GM12873 (cell line): ENCODE measurements around the gene GEMIN7.

Source experiments
- CTCF ChIP-seq: IDR thresholded peaks from 2 replicates; pipeline ENCODE4 v1.5.1; 2012; ENCODE audit warnings: low read depth, mild to moderate bottlenecking, moderate library complexity, low read length, control low read depth; ENCODE audit not compliant: insufficient read depth; ENCODE audit errors: missing control alignments

GEMIN7 gene

GRCh38 chr19:45139286-45140143 lies 60.5 kb downstream of the GEMIN7 start:
- no peak for TF ChIP-seq CTCF

DNA sequence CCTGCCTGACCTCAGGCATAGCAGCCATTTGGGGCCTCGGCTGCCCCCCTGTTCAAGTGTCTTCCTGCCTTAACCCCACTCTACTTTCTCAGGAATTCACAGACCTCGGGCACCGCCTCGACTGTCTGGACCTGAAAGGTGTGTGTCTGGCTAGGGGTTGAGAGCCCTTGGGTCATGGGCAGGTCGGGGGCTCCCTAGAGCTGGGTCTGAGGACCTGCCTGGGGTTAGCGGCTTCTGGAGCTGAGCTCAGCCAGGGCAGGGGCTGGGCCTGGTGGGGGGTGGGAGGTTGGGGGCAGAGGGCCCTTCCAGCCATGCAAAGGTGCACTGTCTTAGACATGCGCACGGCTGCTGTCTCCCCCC lies 61.1 kb downstream of the GEMIN7 start:
- TF ChIP-seq CTCF = no peak

GRCh38 chr19:45140533-45140932 lies 61.5 kb downstream of the GEMIN7 start:
- TF ChIP-seq CTCF = no peak
